ENCODE measurements around the gene CD9.

GRCh38 chr12:6280053-6280469, 79.9 kb downstream of the CD9 start:
- no peak for TF ChIP-seq CTCF (IDR thresholded peaks at IDR 0.05)
- no peak for TF ChIP-seq EZH2 (IDR thresholded peaks at IDR 0.05; ENCODE audit: borderline replicate concordance, insufficient read depth, low read depth, low read length, poor library complexity, severe bottlenecking)

All from B cell (primary cell).